ENCODE results near the gene TRIM54. TPM values are rescaled to one million over a fixed set of nuclear protein-coding genes. Genes with fewer than 3 reads are reported as not detected.

TRIM54 gene
- total RNA-seq, 4 donors from 2014 or later = 0.21 to 2.7 (median 1.3) TPM

DNA sequence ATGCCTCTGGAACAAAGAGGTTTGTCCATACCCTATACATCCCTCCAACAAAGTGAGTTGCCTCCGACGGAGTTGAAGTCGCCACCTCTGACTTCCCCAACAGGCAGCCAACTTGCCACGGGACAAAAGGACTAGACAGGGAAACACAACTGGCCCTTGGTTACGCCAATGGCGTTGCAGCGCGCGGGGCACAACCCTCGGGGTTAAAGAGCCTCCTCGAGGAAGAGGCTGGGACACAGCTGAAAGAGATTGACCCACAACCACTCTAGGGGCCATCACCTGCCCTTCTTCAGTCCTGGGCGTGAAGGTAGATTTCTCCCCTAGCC, 73.8 kb downstream of the TRIM54 start:
- peak overlapping the region in 3 of 4 donors; percentile 84 to 93 (median 91) for H3K27ac ChIP-seq
- no peaks in the 10 kb centered on the region for H3K36me3 ChIP-seq
- no peak for TF ChIP-seq EP300 (IDR thresholded peaks at IDR 0.05)
- TF ChIP-seq POLR2A (IDR thresholded peaks at IDR 0.05) = no peak
- TF ChIP-seq, protein P1, sequence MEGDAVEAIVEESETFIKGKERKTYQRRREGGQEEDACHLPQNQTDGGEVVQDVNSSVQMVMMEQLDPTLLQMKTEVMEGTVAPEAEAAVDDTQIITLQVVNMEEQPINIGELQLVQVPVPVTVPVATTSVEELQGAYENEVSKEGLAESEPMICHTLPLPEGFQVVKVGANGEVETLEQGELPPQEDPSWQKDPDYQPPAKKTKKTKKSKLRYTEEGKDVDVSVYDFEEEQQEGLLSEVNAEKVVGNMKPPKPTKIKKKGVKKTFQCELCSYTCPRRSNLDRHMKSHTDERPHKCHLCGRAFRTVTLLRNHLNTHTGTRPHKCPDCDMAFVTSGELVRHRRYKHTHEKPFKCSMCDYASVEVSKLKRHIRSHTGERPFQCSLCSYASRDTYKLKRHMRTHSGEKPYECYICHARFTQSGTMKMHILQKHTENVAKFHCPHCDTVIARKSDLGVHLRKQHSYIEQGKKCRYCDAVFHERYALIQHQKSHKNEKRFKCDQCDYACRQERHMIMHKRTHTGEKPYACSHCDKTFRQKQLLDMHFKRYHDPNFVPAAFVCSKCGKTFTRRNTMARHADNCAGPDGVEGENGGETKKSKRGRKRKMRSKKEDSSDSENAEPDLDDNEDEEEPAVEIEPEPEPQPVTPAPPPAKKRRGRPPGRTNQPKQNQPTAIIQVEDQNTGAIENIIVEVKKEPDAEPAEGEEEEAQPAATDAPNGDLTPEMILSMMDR (IDR thresholded peaks at IDR 0.05) = no peak
- no peaks in the 10 kb centered on the region for H3K27me3 ChIP-seq
- peaks cover 0 to 54% (median 18%) of the 10 kb centered on the region in 4 donors for H3K4me1 ChIP-seq
- WGBS, 2 donors = 1 to 4% methylated on average over 6 to 9 of the region's 12 CpGs
- H3K9me3 ChIP-seq = no peaks in the 10 kb centered on the region
- no peak for DNase-seq (ENCODE audit: low spot score in 2 of 2)
- peak overlapping the region; percentile 76 to 88 (median 82) for H3K4me3 ChIP-seq

DNA sequence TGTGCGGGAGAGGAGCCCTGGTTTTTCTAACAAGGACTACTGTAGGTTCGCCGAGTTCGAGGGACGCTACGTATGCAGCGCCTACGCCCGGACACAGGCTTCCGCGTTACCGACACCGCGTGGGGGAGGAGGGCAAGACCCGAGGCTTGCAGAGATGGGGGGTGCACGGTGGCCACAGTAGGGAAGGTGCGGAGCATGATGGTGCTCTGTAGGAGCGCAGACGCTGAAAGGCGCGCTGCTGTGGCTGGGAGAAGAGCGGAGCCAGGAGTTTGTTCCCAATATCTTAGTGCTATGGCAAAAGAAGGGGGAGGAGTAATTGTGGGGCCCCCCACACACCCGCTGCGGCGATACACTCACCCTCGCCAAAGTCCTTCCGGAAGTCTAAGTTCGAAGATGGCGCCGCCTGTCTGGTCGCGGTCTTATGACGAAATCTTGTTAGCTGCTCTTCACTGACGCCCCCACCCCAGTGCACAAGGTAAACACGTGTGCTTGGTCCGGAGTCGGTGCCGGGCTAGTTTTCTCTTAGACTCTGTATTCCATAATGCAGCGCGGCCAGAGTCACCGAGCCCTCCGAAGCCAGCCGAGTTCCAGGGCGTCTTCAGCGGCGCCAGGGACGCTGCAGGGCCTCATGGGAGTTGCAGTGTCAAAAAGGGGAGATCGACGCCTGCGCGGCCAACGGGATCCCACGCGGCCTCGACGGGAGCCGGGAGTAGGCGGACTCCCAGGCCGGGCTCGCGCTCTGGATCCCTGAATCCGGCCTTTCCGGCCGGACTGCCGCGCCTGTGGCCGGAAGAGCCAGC, 74.4 kb downstream of the TRIM54 start, which contains the start of gene GTF3C2:
TSS of gene GTF3C2 (minus strand) at position 383 of the 800 bp plus-strand sequence. CDS start 13,210 bp downstream, outside the sequence.
- WGBS, 2 donors = 0 to 1% methylated on average over 48 to 61 of the region's 67 CpGs

More for the DNA sequence above, 74.4 kb downstream of the TRIM54 start, which contains the start of gene GTF3C2:
- H3K9me3 ChIP-seq = no peaks in the 10 kb centered on the region
- H3K36me3 ChIP-seq = no peaks in the 10 kb centered on the region
- peak; percentile 89 to 95 for DNase-seq (ENCODE audit: low spot score in 2 of 2)
- no peaks in the 10 kb centered on the region for H3K27me3 ChIP-seq
- TF ChIP-seq POLR2A (IDR thresholded peaks at IDR 0.05) (peak in 1 of 2 donors; percentile 18), EP300 (IDR thresholded peaks at IDR 0.05) (peak in 1 of 2 donors; percentile 91)
- TF ChIP-seq, protein P1 (IDR thresholded peaks at IDR 0.05) = peak in 3 of 5 experiments; percentile 6 to 66 (median 36)
- peaks cover 0 to 54% (median 18%) of the 10 kb centered on the region in 4 donors for H3K4me1 ChIP-seq
- peak within 1 kb of the TSS; percentile 73 to 93 (median 88) for H3K27ac ChIP-seq
- H3K4me3 ChIP-seq = peak within 1 kb of the TSS; percentile 76 to 88 (median 82)

Other genes with a start within 250 kb of the TRIM54 start
- gene TMEM214, start 249.5 kb upstream of the TRIM54 start, total RNA-seq = 10 to 100 TPM; 45.7 to 71.4 (median 53.4) TPM
- gene AGBL5, start 230.8 kb upstream of the TRIM54 start, total RNA-seq = 10 to 100 TPM; 12.1 to 14.4 (median 14.3) TPM
- 100 to 1,000 TPM; 111 to 217 (median 166) TPM for gene OST4, start 210.8 kb upstream of the TRIM54 start, total RNA-seq
- 10 to 100 TPM; 56.6 to 95.1 (median 70.1) TPM for gene EMILIN1, start 203.8 kb upstream of the TRIM54 start, total RNA-seq
- gene KHK, start 195.7 kb upstream of the TRIM54 start, total RNA-seq = 10 to 100 TPM in 2 of 4 donors, 1 to 10 TPM in 2; 5.1 to 12.2 (median 9.1) TPM
- gene CGREF1, start 163.3 kb upstream of the TRIM54 start, total RNA-seq = 10 to 100 TPM in 1 of 4 donors, 1 to 10 TPM in 3; 2.8 to 15.9 (median 8.4) TPM
- gene ABHD1, start 158.6 kb upstream of the TRIM54 start, total RNA-seq = under 1 TPM in 3 of 4 donors, not detected in 1; 0.42 to 0.78 (median 0.44) TPM
- gene PREB, start 147.8 kb upstream of the TRIM54 start, total RNA-seq = 100 to 1,000 TPM in 1 of 4 donors, 10 to 100 TPM in 3; 54.4 to 114 (median 80.1) TPM
- gene PRR30, start 143.0 kb upstream of the TRIM54 start, total RNA-seq = not detected
- not detected for gene TCF23, start 133.4 kb upstream of the TRIM54 start, total RNA-seq
- gene ATRAID, start 70.4 kb upstream of the TRIM54 start, total RNA-seq = 100 to 1,000 TPM; 107 to 210 (median 124) TPM
- 10 to 100 TPM; 19.0 to 50.0 (median 41.5) TPM for gene SLC5A6, start 70.2 kb upstream of the TRIM54 start, total RNA-seq
- gene CAD, start 65.1 kb upstream of the TRIM54 start, total RNA-seq = 10 to 100 TPM; 18.6 to 69.6 (median 32.9) TPM
- under 1 TPM in 1 of 4 donors, not detected in 3; 0.44 TPM for gene SLC30A3, start 19.4 kb upstream of the TRIM54 start, total RNA-seq
- 1 to 10 TPM in 1 of 4 donors, not detected in 3; 2.5 TPM for gene DNAJC5G, start 7.0 kb upstream of the TRIM54 start, total RNA-seq
- gene UCN, start 26.0 kb downstream of the TRIM54 start, total RNA-seq = 10 to 100 TPM; 14.9 to 24.0 (median 16.8) TPM
- gene MPV17, start 40.7 kb downstream of the TRIM54 start, total RNA-seq = 100 to 1,000 TPM in 1 of 4 donors, 10 to 100 TPM in 3; 68.4 to 105 (median 87.3) TPM
- gene GTF3C2, start 74.3 kb downstream of the TRIM54 start, total RNA-seq = 10 to 100 TPM; 38.9 to 54.0 (median 46.0) TPM
- 10 to 100 TPM; 43.3 to 69.0 (median 59.8) TPM for gene EIF2B4, start 87.9 kb downstream of the TRIM54 start, total RNA-seq
- 10 to 100 TPM; 71.6 to 97.7 (median 90.8) TPM for gene SNX17, start 88.2 kb downstream of the TRIM54 start, total RNA-seq
- 10 to 100 TPM; 12.9 to 16.8 (median 14.4) TPM for gene ZNF513, start 98.3 kb downstream of the TRIM54 start, total RNA-seq
- gene PPM1G, start 127.2 kb downstream of the TRIM54 start, total RNA-seq = 10 to 100 TPM; 33.7 to 53.6 (median 47.9) TPM
- 10 to 100 TPM; 43.7 to 62.5 (median 56.7) TPM for gene NRBP1, start 146.2 kb downstream of the TRIM54 start, total RNA-seq
- 10 to 100 TPM in 1 of 4 donors, 1 to 10 TPM in 1, not detected in 2; 3.6 to 18.1 TPM for gene KRTCAP3, start 160.0 kb downstream of the TRIM54 start, total RNA-seq
- gene IFT172, start 207.3 kb downstream of the TRIM54 start, total RNA-seq = 10 to 100 TPM; 27.8 to 61.4 (median 40.9) TPM
- gene FNDC4, start 212.8 kb downstream of the TRIM54 start, total RNA-seq = 10 to 100 TPM in 2 of 4 donors, 1 to 10 TPM in 2; 7.0 to 30.3 (median 9.3) TPM
- gene GCKR, start 214.4 kb downstream of the TRIM54 start, total RNA-seq = not detected

Data from tibial nerve (tissue), 4 donors.